ENCODE data around the gene AQP1. TPM values are rescaled to one million over a fixed set of nuclear protein-coding genes. Genes with fewer than 3 reads are reported as not detected.

AQP1 gene
- total RNA-seq, 3 donors from 2014 or later, result 43.0 to 89.6 (median 48.1) TPM

DNA sequence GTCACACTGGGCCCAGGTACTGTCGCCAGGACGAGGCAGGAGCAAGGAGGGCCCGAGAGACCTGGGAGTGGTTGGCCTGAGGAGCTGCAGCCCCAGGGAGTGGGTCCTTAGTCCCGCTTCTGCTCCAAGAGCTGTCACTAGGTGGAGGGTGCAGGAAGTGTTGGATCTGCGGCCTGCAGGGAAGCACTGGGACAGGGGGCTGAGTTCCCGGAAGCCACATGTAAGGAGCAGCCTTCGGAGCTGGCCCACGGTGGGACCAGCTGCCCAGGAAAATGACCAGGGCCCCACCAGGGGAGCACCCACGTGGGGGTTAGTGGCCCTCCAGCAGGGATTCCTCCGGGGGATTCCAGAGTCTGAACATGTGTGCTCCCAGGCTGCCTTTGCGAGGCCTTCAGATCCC lies 9.2 kb upstream of the AQP1 start:
- intact Hi-C loops (cut with DNase I, micrococcal nuclease), result no loop called here
- TF ChIP-seq, protein P1, sequence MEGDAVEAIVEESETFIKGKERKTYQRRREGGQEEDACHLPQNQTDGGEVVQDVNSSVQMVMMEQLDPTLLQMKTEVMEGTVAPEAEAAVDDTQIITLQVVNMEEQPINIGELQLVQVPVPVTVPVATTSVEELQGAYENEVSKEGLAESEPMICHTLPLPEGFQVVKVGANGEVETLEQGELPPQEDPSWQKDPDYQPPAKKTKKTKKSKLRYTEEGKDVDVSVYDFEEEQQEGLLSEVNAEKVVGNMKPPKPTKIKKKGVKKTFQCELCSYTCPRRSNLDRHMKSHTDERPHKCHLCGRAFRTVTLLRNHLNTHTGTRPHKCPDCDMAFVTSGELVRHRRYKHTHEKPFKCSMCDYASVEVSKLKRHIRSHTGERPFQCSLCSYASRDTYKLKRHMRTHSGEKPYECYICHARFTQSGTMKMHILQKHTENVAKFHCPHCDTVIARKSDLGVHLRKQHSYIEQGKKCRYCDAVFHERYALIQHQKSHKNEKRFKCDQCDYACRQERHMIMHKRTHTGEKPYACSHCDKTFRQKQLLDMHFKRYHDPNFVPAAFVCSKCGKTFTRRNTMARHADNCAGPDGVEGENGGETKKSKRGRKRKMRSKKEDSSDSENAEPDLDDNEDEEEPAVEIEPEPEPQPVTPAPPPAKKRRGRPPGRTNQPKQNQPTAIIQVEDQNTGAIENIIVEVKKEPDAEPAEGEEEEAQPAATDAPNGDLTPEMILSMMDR (IDR thresholded peaks at IDR 0.05), result no peak
- ATAC-seq (no peak), DNase-seq (no peak)
- Histone ChIP-seq H3K36me3 (ENCODE audit: low read depth) (no peaks in the 10 kb centered on the region), H3K4me1 (ENCODE audit: low read depth) (peaks cover 10% of the 10 kb centered on the region), H3K4me3 (no peak overlapping the region), H3K9me3 (no peaks in the 10 kb centered on the region)

DNA sequence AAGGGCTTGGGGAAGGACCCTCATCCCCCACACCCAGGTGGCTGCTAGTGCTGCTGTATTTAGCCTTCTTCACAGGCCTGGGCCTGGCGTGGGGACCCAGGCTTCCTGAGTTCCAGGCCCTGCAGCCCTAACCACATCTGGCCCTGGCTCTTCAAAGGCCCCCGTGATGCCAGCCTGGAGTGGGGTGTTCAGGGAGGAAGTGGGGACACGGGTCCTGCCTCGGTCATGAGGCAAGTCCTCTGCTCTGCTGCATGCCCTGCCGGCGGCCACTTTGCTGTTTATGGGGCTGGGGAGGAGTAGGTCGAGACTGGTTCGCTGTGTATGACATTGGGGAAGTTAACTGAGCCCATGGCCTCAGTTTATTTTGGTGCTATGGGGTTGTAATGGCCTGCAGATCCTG lies 8.5 kb upstream of the AQP1 start:
- Histone ChIP-seq H3K36me3 (ENCODE audit: low read depth) (no peaks in the 10 kb centered on the region), H3K4me3 (no peak overlapping the region), H3K9me3 (no peaks in the 10 kb centered on the region), H3K4me1 (ENCODE audit: low read depth) (peaks cover 10% of the 10 kb centered on the region)
- no peak for ATAC-seq
- DNase-seq, result no peak
- TF ChIP-seq, protein P1 (IDR thresholded peaks at IDR 0.05), result no peak
- intact Hi-C loops (cut with DNase I, micrococcal nuclease), result no loop called here

DNA sequence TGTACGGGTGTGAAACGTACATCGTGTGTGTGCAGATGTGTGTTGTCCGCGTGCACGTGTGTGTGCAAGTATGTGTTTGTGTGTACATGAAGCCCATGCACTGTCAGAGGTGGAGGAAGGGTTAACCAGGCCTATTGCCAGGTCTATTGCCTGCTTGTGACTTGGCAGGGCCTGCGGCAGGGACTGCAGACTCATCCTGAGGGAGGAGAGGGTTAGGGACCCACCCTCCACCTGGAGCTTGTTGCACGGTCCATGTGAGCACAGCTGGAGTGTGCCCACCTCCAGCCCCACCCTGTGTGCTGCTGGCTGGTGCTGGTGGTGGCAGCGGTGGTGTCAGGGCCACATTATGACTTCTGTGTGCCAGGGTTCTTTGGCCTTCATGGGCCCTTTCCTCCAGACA lies 7.1 kb upstream of the AQP1 start:
- intact Hi-C loops (cut with DNase I, micrococcal nuclease), result no loop called here
- Histone ChIP-seq H3K9me3 (no peaks in the 10 kb centered on the region), H3K4me1 (ENCODE audit: low read depth) (peaks cover 10% of the 10 kb centered on the region), H3K36me3 (ENCODE audit: low read depth) (no peaks in the 10 kb centered on the region), H3K4me3 (no peak overlapping the region)
- ATAC-seq, result peak; percentile 40
- TF ChIP-seq, protein P1 (IDR thresholded peaks at IDR 0.05), result no peak
- DNase-seq, result no peak

DNA sequence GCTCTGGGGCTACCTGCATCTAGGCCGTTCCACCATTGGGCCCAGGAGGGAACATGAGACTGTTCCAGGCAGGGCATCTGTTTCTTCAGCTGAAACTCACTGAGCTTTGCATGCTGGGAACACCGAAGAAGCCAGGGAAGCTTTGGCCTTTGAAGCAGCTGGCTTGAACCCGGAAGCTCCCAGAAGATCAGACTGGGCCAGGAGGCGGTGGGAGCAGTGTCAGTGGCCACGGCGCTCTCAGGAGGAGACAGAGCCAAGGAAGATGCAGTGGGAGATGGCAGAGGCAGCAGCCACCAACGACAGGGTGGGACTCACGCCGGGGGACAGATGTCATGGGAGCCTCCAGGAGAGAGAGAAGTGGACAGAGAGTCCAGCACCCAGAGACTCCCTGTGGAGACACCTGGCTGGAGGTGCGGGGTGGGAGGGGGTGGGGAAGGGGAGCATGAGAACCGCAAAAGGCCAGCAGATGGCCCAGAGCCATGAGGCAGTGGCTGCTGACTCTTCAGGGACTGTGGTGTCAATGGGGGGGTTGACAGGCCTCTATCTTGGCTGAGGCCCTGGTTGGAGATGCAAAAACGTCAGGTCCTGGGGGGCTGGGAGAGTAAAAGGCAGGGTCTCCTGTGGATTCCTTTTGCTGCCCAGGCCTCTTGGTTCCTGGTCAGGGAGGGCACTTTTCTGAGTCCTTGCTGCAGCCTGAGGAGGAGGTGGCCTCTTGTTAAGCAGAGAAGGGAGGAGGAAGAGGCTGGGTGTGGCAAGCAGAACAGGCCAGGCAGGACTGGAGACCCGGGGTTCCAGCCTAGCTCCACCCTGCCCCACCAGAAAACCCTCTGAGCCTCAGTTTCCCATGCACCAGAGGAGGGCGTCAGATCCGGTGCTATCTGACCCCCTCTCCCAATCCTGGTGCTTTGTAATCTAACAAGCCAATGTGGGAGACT lies 6.3 kb upstream of the AQP1 start:
- intact Hi-C loops (cut with DNase I, micrococcal nuclease), result no loop called here
- DNase-seq (peak in 1 of 3 donors; percentile 50), ATAC-seq (peak; percentile 74)
- peaks cover 10% of the 10 kb centered on the region for H3K4me1 ChIP-seq (ENCODE audit: low read depth)
- no peaks in the 10 kb centered on the region for H3K9me3 ChIP-seq
- no peaks in the 10 kb centered on the region for H3K36me3 ChIP-seq (ENCODE audit: low read depth)
- H3K4me3 ChIP-seq, result no peak overlapping the region
- TF ChIP-seq, protein P1 (IDR thresholded peaks at IDR 0.05), result no peak

DNA sequence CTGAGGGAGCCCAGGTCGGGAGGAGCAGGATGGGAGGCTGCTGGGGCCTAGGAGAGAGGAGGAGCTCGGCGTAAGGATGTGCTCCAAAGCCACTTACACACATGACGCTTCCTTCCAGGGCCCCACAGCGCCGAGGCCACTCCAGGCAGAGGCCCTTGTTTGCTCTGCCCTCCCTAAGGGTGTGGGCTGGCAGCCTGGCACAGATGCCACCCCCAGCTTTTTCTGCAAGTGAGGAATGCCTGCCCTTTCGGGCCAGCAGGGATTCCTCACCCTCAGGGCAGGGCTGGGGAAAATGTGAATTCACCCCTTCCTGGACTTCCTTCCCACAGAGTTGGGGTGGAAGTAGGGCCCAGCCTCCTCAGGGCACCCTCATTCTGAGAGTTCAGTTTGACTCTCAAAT lies 5.6 kb upstream of the AQP1 start:
- no peaks in the 10 kb centered on the region for H3K36me3 ChIP-seq (ENCODE audit: low read depth)
- peaks cover 12% of the 10 kb centered on the region for H3K4me1 ChIP-seq (ENCODE audit: low read depth)
- TF ChIP-seq, protein P1 (IDR thresholded peaks at IDR 0.05), result no peak
- intact Hi-C loops (cut with DNase I, micrococcal nuclease), result no loop called here
- no peaks in the 10 kb centered on the region for H3K9me3 ChIP-seq
- H3K4me3 ChIP-seq, result no peak overlapping the region
- ATAC-seq, result peak; percentile 52
- DNase-seq, result peak in 1 of 3 donors; percentile 55
